ENCODE results near the gene HPCAL1. TPM values are rescaled to one million over a fixed set of nuclear protein-coding genes. Genes with fewer than 3 reads are reported as not detected.
A peak's percentile ranks its signal among the peaks of the same experiment; 100 is the strongest.

The HPCAL1 gene
- total and polyA plus RNA-seq, 2 experiments from 2014 or later = 13.4 to 25.5 TPM

GRCh38 chr2:10316336-10316735 lies 13.6 kb downstream of the HPCAL1 start:
- peak in 1 of 2 donors; percentile 56 for DNase-seq (ENCODE audit: low read depth in 1 of 2, low spot score in 1 of 2)
- Histone ChIP-seq H3K9me3 (ENCODE audit: low read depth) (no peaks in the 10 kb centered on the region), H3K27me3 (no peaks in the 10 kb centered on the region), H3K27ac (no peak overlapping the region), H3K4me3 (no peak overlapping the region), H3K4me1 (ENCODE audit: low read depth) (no peaks in the 10 kb centered on the region), H3K36me3 (no peaks in the 10 kb centered on the region)
- no peak for TF ChIP-seq CTCF (IDR thresholded peaks at IDR 0.05; ENCODE audit: low read depth, low read length)

DNA sequence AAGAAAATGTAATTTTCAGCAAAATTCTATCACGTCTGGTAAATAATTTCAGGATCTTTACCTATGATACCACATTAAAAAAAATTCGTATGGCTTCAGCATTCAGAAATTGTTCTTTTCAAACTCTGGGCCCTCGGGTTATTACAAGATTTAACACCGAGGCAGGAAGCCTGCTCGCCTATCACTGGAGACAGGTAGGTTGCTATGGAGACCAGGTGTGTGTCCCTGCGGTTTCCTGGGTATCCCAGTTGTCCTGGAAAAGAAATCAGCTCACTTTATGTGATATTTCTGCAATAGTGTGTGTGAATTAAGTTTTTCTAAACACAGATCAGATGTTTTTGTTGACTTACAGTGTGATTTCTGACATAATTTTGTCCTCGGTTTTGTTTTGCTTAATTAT lies 14.2 kb downstream of the HPCAL1 start:
- Histone ChIP-seq H3K9me3 (ENCODE audit: low read depth) (no peaks in the 10 kb centered on the region), H3K27ac (no peak overlapping the region), H3K27me3 (no peaks in the 10 kb centered on the region), H3K36me3 (no peaks in the 10 kb centered on the region), H3K4me1 (ENCODE audit: low read depth) (no peaks in the 10 kb centered on the region), H3K4me3 (no peak overlapping the region)
- no peak for DNase-seq (ENCODE audit: low read depth in 1 of 2, low spot score in 1 of 2)
- TF ChIP-seq CTCF (IDR thresholded peaks at IDR 0.05; ENCODE audit: low read depth, low read length) = no peak

DNA sequence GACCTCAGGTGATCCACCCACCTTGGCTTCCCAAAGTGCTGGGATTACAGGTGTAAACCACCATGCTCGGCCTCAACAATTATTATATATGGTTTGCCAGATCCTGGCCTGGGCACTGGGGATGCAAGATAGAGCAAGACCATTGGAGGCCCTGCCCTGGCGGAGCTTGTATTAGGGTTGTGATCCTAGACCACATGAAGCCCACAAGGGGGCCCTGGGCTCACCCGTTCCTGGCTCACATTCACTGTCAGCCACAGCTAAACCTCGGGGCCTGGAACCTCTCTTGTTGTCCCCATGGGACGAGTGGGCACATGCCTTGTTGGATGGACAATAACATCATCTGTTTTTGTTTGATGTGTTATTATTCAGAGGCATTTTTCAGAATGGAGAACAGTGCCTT lies 14.9 kb downstream of the HPCAL1 start:
- Histone ChIP-seq H3K4me3 (no peak overlapping the region), H3K27me3 (no peaks in the 10 kb centered on the region), H3K36me3 (no peaks in the 10 kb centered on the region), H3K27ac (no peak overlapping the region), H3K4me1 (ENCODE audit: low read depth) (no peaks in the 10 kb centered on the region), H3K9me3 (ENCODE audit: low read depth) (no peaks in the 10 kb centered on the region)
- DNase-seq (ENCODE audit: low read depth in 1 of 2, low spot score in 1 of 2) = no peak
- no peak for TF ChIP-seq CTCF (IDR thresholded peaks at IDR 0.05; ENCODE audit: low read depth, low read length)

GRCh38 chr2:10318345-10318744 lies 15.6 kb downstream of the HPCAL1 start:
- H3K27ac ChIP-seq = no peak overlapping the region
- H3K36me3 ChIP-seq = no peaks in the 10 kb centered on the region
- no peaks in the 10 kb centered on the region for H3K27me3 ChIP-seq
- no peak for TF ChIP-seq CTCF (IDR thresholded peaks at IDR 0.05; ENCODE audit: low read depth, low read length)
- no peaks in the 10 kb centered on the region for H3K9me3 ChIP-seq (ENCODE audit: low read depth)
- H3K4me3 ChIP-seq = no peak overlapping the region
- no peak for DNase-seq (ENCODE audit: low read depth in 1 of 2, low spot score in 1 of 2)
- H3K4me1 ChIP-seq (ENCODE audit: low read depth) = no peaks in the 10 kb centered on the region

- no peak for TF ChIP-seq CTCF (IDR thresholded peaks at IDR 0.05; ENCODE audit: low read depth, low read length)
- Histone ChIP-seq H3K27me3 (no peaks in the 10 kb centered on the region), H3K27ac (no peak overlapping the region), H3K4me3 (no peak overlapping the region), H3K4me1 (ENCODE audit: low read depth) (no peaks in the 10 kb centered on the region), H3K9me3 (ENCODE audit: low read depth) (no peaks in the 10 kb centered on the region), H3K36me3 (no peaks in the 10 kb centered on the region)
- DNase-seq (ENCODE audit: low read depth in 1 of 2, low spot score in 1 of 2) = no peak
These were observed 17.3 kb downstream of the HPCAL1 start for GRCh38 chr2:10319892-10320574.
